Measurements from ENCODE around the gene SLC45A2. TPM values are rescaled to one million over a fixed set of nuclear protein-coding genes. Genes with fewer than 3 reads are reported as not detected.

The SLC45A2 gene
- total and polyA plus RNA-seq, 2 of the 8 experiments (the other 6 are each of a cell fraction or from before 2014, with no cell fraction given): 0.09 TPM; not detected in 1

DNA sequence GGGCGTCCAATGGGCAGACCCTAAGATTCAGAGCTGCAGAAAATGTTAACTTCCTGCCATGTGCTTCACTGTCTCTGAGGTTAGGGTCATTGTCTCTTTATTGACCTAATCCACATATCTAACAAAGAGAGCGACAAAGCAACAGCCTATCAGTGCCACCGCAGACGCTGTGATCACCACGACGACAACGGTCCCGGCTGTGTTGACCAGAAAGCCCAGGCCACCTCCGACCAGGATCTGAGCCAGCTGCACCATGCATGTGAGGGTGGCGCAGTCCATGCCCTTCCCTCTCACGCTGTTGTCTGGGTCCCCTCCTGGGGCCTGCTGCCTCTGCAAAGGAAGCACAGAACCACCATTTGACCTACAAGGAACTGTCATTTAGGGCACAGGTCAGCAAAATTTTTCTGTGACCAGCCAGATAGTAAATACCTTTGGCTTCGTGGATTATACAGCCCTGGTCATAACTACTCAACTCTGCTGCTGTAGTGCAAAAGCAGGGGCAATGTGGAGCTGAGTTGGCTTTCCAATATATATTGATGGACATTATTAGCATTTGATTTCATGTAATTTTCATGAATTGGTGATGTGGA is 39.9 kb downstream of the SLC45A2 start:
- H2BK5ac ChIP-seq (ENCODE audit: low read depth, low read length): no peak overlapping the region
- no peak overlapping the region for H2BK12ac ChIP-seq (ENCODE audit: low read depth, low read length)
- H4K20me1 ChIP-seq (replicated peaks in 1 of 2; ENCODE audit: control insufficient read depth in 1 of 2, insufficient read depth in 2 of 2, low read length in 2 of 2): no peaks in the 10 kb centered on the region
- no peaks in the 10 kb centered on the region for H3K27me3 ChIP-seq (replicated peaks in 1 of 4; ENCODE audit: control insufficient read depth in 3 of 4, extremely low read depth in 1 of 4, insufficient read depth in 3 of 4, low read length in 3 of 4)
- H2AK5ac ChIP-seq (ENCODE audit: low read depth, low read length): no peak overlapping the region
- no peak overlapping the region for H3K4me3 ChIP-seq (ENCODE audit: extremely low read depth in 1 of 4, insufficient read depth in 2 of 4, low read depth in 3 of 4, low read length in 4 of 4)
- H3K9ac ChIP-seq (replicated peaks in 1 of 4; ENCODE audit: extremely low read depth in 1 of 4, low read depth in 3 of 4, low read length in 3 of 4): no peak overlapping the region
- no peak overlapping the region for H3K27ac ChIP-seq (ENCODE audit: low read depth, low read length)
- H3K56ac ChIP-seq (replicated peaks; ENCODE audit: insufficient read length, low read depth, low read length): no peak overlapping the region
- TF ChIP-seq SIN3A (conservative IDR thresholded peaks at IDR 0.05 in 1 of 2, IDR thresholded peaks at IDR 0.05 in 1 of 2; ENCODE audit: low read depth in 1 of 2, low read length in 2 of 2) (no peak), NANOG (IDR thresholded peaks at IDR 0.05; ENCODE audit: insufficient read depth, low read depth, low read length, poor library complexity, severe bottlenecking) (no peak), MAFK (IDR thresholded peaks at IDR 0.05; ENCODE audit: low read depth, low read length) (peak; percentile 5; the same call in 1 of the 2 replicates), SP2 (IDR thresholded peaks at IDR 0.05; ENCODE audit: low read length) (no peak), BACH1 (IDR thresholded peaks at IDR 0.05; ENCODE audit: low read length) (no peak), FOSL1 (IDR thresholded peaks at IDR 0.05; ENCODE audit: insufficient read depth, low read depth, low read length) (no peak), CHD2 (IDR thresholded peaks at IDR 0.05; ENCODE audit: low read length) (no peak), HDAC2 (IDR thresholded peaks at IDR 0.05; ENCODE audit: borderline replicate concordance in 1 of 2, low read depth in 2 of 2, low read length in 2 of 2) (no peak)
- TF ChIP-seq, protein P1, sequence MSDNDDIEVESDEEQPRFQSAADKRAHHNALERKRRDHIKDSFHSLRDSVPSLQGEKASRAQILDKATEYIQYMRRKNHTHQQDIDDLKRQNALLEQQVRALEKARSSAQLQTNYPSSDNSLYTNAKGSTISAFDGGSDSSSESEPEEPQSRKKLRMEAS (IDR thresholded peaks at IDR 0.05): peak; percentile 44; the same call in 1 of the 2 replicates
- H4K8ac ChIP-seq (ENCODE audit: extremely low read depth, insufficient read depth, low read length): no peak overlapping the region; the same call in 1 of the 2 replicates
- H3K9me3 ChIP-seq (ENCODE audit: insufficient read depth in 2 of 2, low read depth in 1 of 2, low read length in 1 of 2): no peaks in the 10 kb centered on the region
- no peak overlapping the region for H3K23ac ChIP-seq (ENCODE audit: insufficient read length)
- H3K4me2 ChIP-seq (ENCODE audit: insufficient read depth in 1 of 2, low read depth in 2 of 2, low read length in 2 of 2): no peak overlapping the region
- H3K14ac ChIP-seq (ENCODE audit: insufficient read length): no peak overlapping the region
- FAIRE-seq: no peak
- H2BK20ac ChIP-seq (ENCODE audit: low read length): no peak overlapping the region
- no peak overlapping the region for H3K4ac ChIP-seq (replicated peaks; ENCODE audit: insufficient read length, low read depth, low read length)
- H3K4me1 ChIP-seq (replicated peaks in 1 of 4; ENCODE audit: control insufficient read depth in 3 of 4, insufficient read depth in 4 of 4, low read length in 3 of 4): peaks cover 0 to 2% (median under 1%) of the 10 kb centered on the region in 4 experiments; a peak in 1 of 7 replicates
- H4K91ac ChIP-seq (replicated peaks; ENCODE audit: insufficient read length, low read length): no peak overlapping the region
- no peak overlapping the region for H4K5ac ChIP-seq (ENCODE audit: insufficient read length, low read depth, low read length)
- CTCF ChIA-PET (ENCODE audit: partially characterized antibody): interaction anchor here (0.8 to 1.4 kb wide), 3 partner anchors 9 to 355 kb away, joined by 3 to 4 read pairs (median 3); partner anchors contain the start of gene RXFP3
- H3K18ac ChIP-seq (ENCODE audit: extremely low read depth, low read length): no peak overlapping the region
- H3K79me2 ChIP-seq (ENCODE audit: control insufficient read depth in 1 of 2, insufficient read depth in 2 of 2, low read length in 2 of 2): no peaks in the 10 kb centered on the region
- POLR2A ChIA-PET (ENCODE audit: partially characterized antibody): no interaction called here
- whole genome bisulfite sequencing, 2 experiments (ENCODE audit: extremely low coverage in 1 of 2, insufficient coverage in 1 of 2, insufficient read length in 1 of 2, insufficient replicate concordance in 2 of 2, low coverage in 1 of 2, low lambda C conversion rate in 2 of 2, missing lambda C conversion rate in 1 of 2): 82% methylated on average over 12 of the region's 12 CpGs; no CpG with 5 or more reads in 1 of the 2 experiments
- H2AFZ ChIP-seq (ENCODE audit: low read length): peak overlapping the region; percentile 87
- H3K79me1 ChIP-seq (ENCODE audit: low read depth, low read length): no peaks in the 10 kb centered on the region
- no peak overlapping the region for H2BK15ac ChIP-seq (ENCODE audit: low read length)
- H3K36me3 ChIP-seq (ENCODE audit: control insufficient read depth in 2 of 4, insufficient read depth in 4 of 4, low read length in 3 of 4): no peaks in the 10 kb centered on the region
- DNase-seq (ENCODE audit: low read depth in 1 of 2, low spot score in 2 of 2): no peak
- no peak overlapping the region for H2BK120ac ChIP-seq (replicated peaks; ENCODE audit: low read depth, low read length)
- no peaks in the 10 kb centered on the region for H3K23me2 ChIP-seq (ENCODE audit: low read depth, low read length)
